IPS-20b (cell line): ENCODE data around the gene FRMPD2.
"Not testable (repeated sequence)": the region's sequence is repeated elsewhere in the genome, so short reads cannot be mapped to it uniquely, and the experiment has no call there.

Source experiments
- H3K27ac ChIP-seq: one replicate; pipeline ENCODE4 v1.5.1; 2013; ENCODE audit warnings: low read length
- H3K27me3 ChIP-seq: 2 replicates; pipeline ENCODE4 v1.6.1; 2013; ENCODE audit warnings: mild to moderate bottlenecking, low read length, inconsistent platforms; ENCODE audit not compliant: insufficient read depth
- H3K36me3 ChIP-seq: 2 replicates; pipeline ENCODE4 v1.6.1; 2013; ENCODE audit warnings: low read depth, mild to moderate bottlenecking, inconsistent platforms, low read length, moderate library complexity; ENCODE audit not compliant: insufficient read depth
- H3K4me1 ChIP-seq: 2 replicates; pipeline ENCODE4 v1.6.1; 2013; ENCODE audit warnings: mild to moderate bottlenecking, control low read depth, inconsistent platforms, low read length, moderate library complexity; ENCODE audit not compliant: insufficient read depth
- H3K4me3 ChIP-seq: 2 replicates; pipeline ENCODE4 v1.5.1; 2013; ENCODE audit warnings: mild to moderate bottlenecking, low read length, inconsistent platforms
- H3K9ac ChIP-seq: 2 replicates; pipeline ENCODE4 v1.6.1; 2013; ENCODE audit warnings: low read depth, mild to moderate bottlenecking, inconsistent platforms, low read length, moderate library complexity
- H3K9me3 ChIP-seq: 2 replicates; pipeline ENCODE4 v1.6.1; 2013; ENCODE audit warnings: mild to moderate bottlenecking, low read depth, low read length, inconsistent platforms; ENCODE audit not compliant: insufficient read depth

The FRMPD2 gene

GRCh38 chr10:48139953-48140850 lies 134.3 kb downstream of the FRMPD2 start:
- not testable (repeated sequence) for H3K4me1 ChIP-seq, H3K9ac ChIP-seq, H3K27ac ChIP-seq, H3K27me3 ChIP-seq, H3K36me3 ChIP-seq, H3K9me3 ChIP-seq, H3K4me3 ChIP-seq

GRCh38 chr10:48128954-48129353 lies 145.5 kb downstream of the FRMPD2 start:
- not testable (repeated sequence) for H3K36me3 ChIP-seq, H3K9me3 ChIP-seq, H3K4me1 ChIP-seq, H3K27ac ChIP-seq, H3K27me3 ChIP-seq, H3K4me3 ChIP-seq, H3K9ac ChIP-seq

GRCh38 chr10:48126251-48126650 lies 148.2 kb downstream of the FRMPD2 start:
- H3K27me3 ChIP-seq, H3K4me3 ChIP-seq, H3K4me1 ChIP-seq, H3K27ac ChIP-seq, H3K36me3 ChIP-seq, H3K9ac ChIP-seq, H3K9me3 ChIP-seq: not testable (repeated sequence)

GRCh38 chr10:48125631-48126030 lies 148.9 kb downstream of the FRMPD2 start:
- not testable (repeated sequence) for H3K36me3 ChIP-seq, H3K27ac ChIP-seq, H3K9ac ChIP-seq, H3K4me3 ChIP-seq, H3K9me3 ChIP-seq, H3K4me1 ChIP-seq, H3K27me3 ChIP-seq

GRCh38 chr10:48122618-48123017 lies 151.9 kb downstream of the FRMPD2 start:
- H3K4me3 ChIP-seq, H3K27ac ChIP-seq, H3K36me3 ChIP-seq, H3K9ac ChIP-seq, H3K4me1 ChIP-seq, H3K9me3 ChIP-seq, H3K27me3 ChIP-seq: not testable (repeated sequence)

- H3K27me3 ChIP-seq, H3K9me3 ChIP-seq, H3K36me3 ChIP-seq, H3K27ac ChIP-seq, H3K4me3 ChIP-seq, H3K4me1 ChIP-seq, H3K9ac ChIP-seq: not testable (repeated sequence)
Measured at GRCh38 chr10:48110277-48110676, 164.2 kb downstream of the FRMPD2 start.
